Tibial nerve (tissue), 4 donors: ENCODE data around the gene DEFB128. TPM values are rescaled to one million over a fixed set of nuclear protein-coding genes. Genes with fewer than 3 reads are reported as not detected.
A peak's percentile ranks its signal among the peaks of the same experiment; 100 is the strongest.

Experiments used
- DNase-seq, 2 donors: peaks; one replicate each; pipeline ENCODE4 v3.0.0-alpha.2; 2019; ENCODE audit warnings: low spot score in 2 of 2
- H3K27ac ChIP-seq, 4 donors: fragments of 200-600 bp; sonication (generic) in 3 of 4; one replicate each; pipeline ENCODE4 v1.5.1; 2017 to 2019; ENCODE audit warnings: mild to moderate bottlenecking in 1 of 4
- H3K27me3 ChIP-seq, 2 donors: fragments of 200-600 bp; sonication (generic) in 1 of 2; one replicate each; pipeline versions ENCODE4 v1.5.1 to v1.6.0; 2017 to 2019
- H3K36me3 ChIP-seq, 3 donors: fragments of 200-600 bp; sonication (generic); one replicate each; pipeline ENCODE4 v1.5.1; 2018 to 2019
- H3K4me1 ChIP-seq, 4 donors: fragments of 200-600 bp; sonication (generic) in 3 of 4; one replicate each; pipeline ENCODE4 v1.5.1; 2017 to 2019
- H3K4me3 ChIP-seq, 4 donors: fragments of 200-600 bp; sonication (generic) in 3 of 4; one replicate each; pipeline ENCODE4 v1.5.1; 2017 to 2019; ENCODE audit warnings: mild to moderate bottlenecking in 1 of 4, moderate library complexity in 1 of 4
- H3K9me3 ChIP-seq, 4 donors: fragments of 200-600 bp; sonication (generic) in 3 of 4; one replicate each; pipeline ENCODE4 v1.5.1; 2017 to 2019
- EP300 ChIP-seq, 2 donors: sonication (generic); formaldehyde crosslinking; IDR thresholded peaks; one replicate each; pipeline ENCODE4 v1.6.1; 2017; ENCODE audit warnings: antibody characterized with exemption in 2 of 2, mild to moderate bottlenecking in 1 of 2
- POLR2A ChIP-seq, 2 donors: fragments of 450-650 bp; IDR thresholded peaks; one replicate each; pipeline ENCODE4 v1.6.1; 2017; ENCODE audit warnings: antibody characterized with exemption in 2 of 2, mild to moderate bottlenecking in 2 of 2, moderate library complexity in 2 of 2
- WGBS, 2 donors: methylation state at CpG; one replicate each; pipeline ENCODE4 v1.1.5; 2018; 5-methylcytosine and 5-hydroxymethylcytosine counted together
- total RNA-seq, 4 donors: library from RNA; depleted of rRNA; stranded (reverse); fragments of >200 nt; gene quantifications; one replicate each; pipeline ENCODE4 v1.1.0, GENCODE V29; 2016
- TF ChIP-seq, protein P1 (sequence below), 5 experiments: fragments of 200-600 bp in 3 of 5; fragments of 450-650 bp in 2 of 5; sonication (generic) in 3 of 5; IDR thresholded peaks; one replicate each; pipeline ENCODE4 v1.5.1; 2016 to 2019; ENCODE audit warnings: antibody characterized with exemption in 5 of 5, mild to moderate bottlenecking in 3 of 5, moderate library complexity in 2 of 5

Gene DEFB128
- not detected for total RNA-seq

- H3K4me3 ChIP-seq = no peak within 1 kb of the TSS
- WGBS, 2 donors = 56 to 58% methylated on average over 7 of the region's 7 CpGs
- no peak within 1 kb of the TSS for H3K27ac ChIP-seq
- DNase-seq = no peak
- H3K36me3 ChIP-seq = no peaks in the 10 kb centered on the region
- H3K9me3 ChIP-seq = peaks cover 0 to 8% (median 0%) of the 10 kb centered on the region in 4 donors
- no peaks in the 10 kb centered on the region for H3K27me3 ChIP-seq
- TF ChIP-seq, protein P1, sequence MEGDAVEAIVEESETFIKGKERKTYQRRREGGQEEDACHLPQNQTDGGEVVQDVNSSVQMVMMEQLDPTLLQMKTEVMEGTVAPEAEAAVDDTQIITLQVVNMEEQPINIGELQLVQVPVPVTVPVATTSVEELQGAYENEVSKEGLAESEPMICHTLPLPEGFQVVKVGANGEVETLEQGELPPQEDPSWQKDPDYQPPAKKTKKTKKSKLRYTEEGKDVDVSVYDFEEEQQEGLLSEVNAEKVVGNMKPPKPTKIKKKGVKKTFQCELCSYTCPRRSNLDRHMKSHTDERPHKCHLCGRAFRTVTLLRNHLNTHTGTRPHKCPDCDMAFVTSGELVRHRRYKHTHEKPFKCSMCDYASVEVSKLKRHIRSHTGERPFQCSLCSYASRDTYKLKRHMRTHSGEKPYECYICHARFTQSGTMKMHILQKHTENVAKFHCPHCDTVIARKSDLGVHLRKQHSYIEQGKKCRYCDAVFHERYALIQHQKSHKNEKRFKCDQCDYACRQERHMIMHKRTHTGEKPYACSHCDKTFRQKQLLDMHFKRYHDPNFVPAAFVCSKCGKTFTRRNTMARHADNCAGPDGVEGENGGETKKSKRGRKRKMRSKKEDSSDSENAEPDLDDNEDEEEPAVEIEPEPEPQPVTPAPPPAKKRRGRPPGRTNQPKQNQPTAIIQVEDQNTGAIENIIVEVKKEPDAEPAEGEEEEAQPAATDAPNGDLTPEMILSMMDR (IDR thresholded peaks at IDR 0.05) = no peak
- TF ChIP-seq POLR2A (IDR thresholded peaks at IDR 0.05) (no peak), EP300 (IDR thresholded peaks at IDR 0.05) (no peak)
- H3K4me1 ChIP-seq = no peaks in the 10 kb centered on the region
Observed at GRCh38 chr20:189611-190010, at the start of gene DEFB128. DEFB128 (minus strand) TSS chr20:189711; CDS start chr20:189623, 88 bp downstream.

GRCh38 chr20:237929-238328 lies 48.4 kb upstream of the DEFB128 start:
- Histone ChIP-seq H3K27ac (no peak overlapping the region), H3K27me3 (no peaks in the 10 kb centered on the region), H3K4me3 (peak overlapping the region in 1 of 4 donors; percentile 20), H3K4me1 (no peaks in the 10 kb centered on the region), H3K36me3 (no peaks in the 10 kb centered on the region), H3K9me3 (no peaks in the 10 kb centered on the region)
- no peak for DNase-seq
- 61 to 73% methylated on average over 3 of the region's 3 CpGs for WGBS, 2 donors
- TF ChIP-seq, protein P1 (IDR thresholded peaks at IDR 0.05) = no peak
- no peak for TF ChIP-seq POLR2A (IDR thresholded peaks at IDR 0.05)
- TF ChIP-seq EP300 (IDR thresholded peaks at IDR 0.05) = no peak

DNA sequence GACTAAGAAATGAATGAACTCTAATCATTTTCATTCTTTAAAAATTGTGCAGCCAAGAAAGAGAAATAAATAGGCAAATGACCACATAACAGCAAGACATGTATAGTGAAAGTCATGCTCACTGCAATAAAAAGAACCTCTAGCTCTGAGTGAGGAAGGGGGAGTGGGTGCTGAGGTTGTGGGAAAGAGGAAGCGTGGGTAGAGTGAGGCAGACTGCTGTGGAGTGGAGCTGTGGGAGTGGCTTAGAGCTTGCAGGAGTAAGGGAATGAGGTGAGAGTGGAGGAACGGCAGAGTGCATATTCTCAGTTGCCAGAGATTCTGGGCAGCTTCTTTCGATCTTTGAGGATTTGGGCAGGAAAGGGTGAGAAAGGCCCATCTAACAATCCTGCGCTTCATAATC lies 48.0 kb upstream of the DEFB128 start:
- H3K27ac ChIP-seq = no peak overlapping the region
- WGBS, 2 donors = 39 to 45% methylated on average over 4 of the region's 4 CpGs
- no peaks in the 10 kb centered on the region for H3K4me1 ChIP-seq
- peak overlapping the region in 1 of 4 donors; percentile 20 for H3K4me3 ChIP-seq
- H3K36me3 ChIP-seq = no peaks in the 10 kb centered on the region
- no peaks in the 10 kb centered on the region for H3K9me3 ChIP-seq
- H3K27me3 ChIP-seq = no peaks in the 10 kb centered on the region
- TF ChIP-seq, protein P1 (IDR thresholded peaks at IDR 0.05) = no peak
- no peak for TF ChIP-seq POLR2A (IDR thresholded peaks at IDR 0.05)
- no peak for TF ChIP-seq EP300 (IDR thresholded peaks at IDR 0.05)
- no peak for DNase-seq

DNA sequence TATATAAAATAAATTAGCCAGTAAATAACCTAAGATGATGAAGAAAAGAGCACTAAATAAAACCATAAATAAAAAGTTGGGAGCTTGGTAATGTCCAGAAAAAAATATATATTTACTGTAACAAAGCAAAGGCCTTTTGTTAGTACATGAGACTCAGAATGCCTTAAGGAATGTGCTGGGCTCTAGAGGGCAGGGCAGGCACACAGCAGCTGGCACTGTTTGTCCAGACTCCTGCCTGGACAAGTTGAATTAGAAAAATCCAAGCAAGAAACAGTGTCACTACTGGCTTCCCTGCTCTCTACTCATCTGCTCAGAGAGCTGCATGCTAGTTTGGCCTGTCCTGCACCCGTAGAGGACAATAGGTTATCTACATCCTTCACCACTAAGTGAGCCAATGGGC lies 46.4 kb upstream of the DEFB128 start:
- H3K27me3 ChIP-seq = no peaks in the 10 kb centered on the region

GRCh38 chr20:227439-228105 lies 38.1 kb upstream of the DEFB128 start:
- TF ChIP-seq POLR2A (IDR thresholded peaks at IDR 0.05) = no peak
- no peak for TF ChIP-seq EP300 (IDR thresholded peaks at IDR 0.05)
- TF ChIP-seq, protein P1 (IDR thresholded peaks at IDR 0.05) = no peak
- Histone ChIP-seq H3K36me3 (no peaks in the 10 kb centered on the region), H3K9me3 (no peaks in the 10 kb centered on the region), H3K4me3 (no peak overlapping the region), H3K27ac (no peak overlapping the region), H3K4me1 (no peaks in the 10 kb centered on the region), H3K27me3 (peaks cover 0 to 5% of the 10 kb centered on the region in 2 donors)
- no peak for DNase-seq
- WGBS, 2 donors = 72 to 77% methylated on average over 3 of the region's 3 CpGs

More for the DNA sequence above, 46.4 kb upstream of the DEFB128 start:
- no peaks in the 10 kb centered on the region for H3K4me1 ChIP-seq
- H3K27ac ChIP-seq = no peak overlapping the region
- no peak for DNase-seq
- 50 to 64% methylated on average over 1 of the region's 1 CpG for WGBS, 2 donors
- no peaks in the 10 kb centered on the region for H3K9me3 ChIP-seq
- H3K36me3 ChIP-seq = no peaks in the 10 kb centered on the region
- TF ChIP-seq POLR2A (IDR thresholded peaks at IDR 0.05) = no peak
- TF ChIP-seq, protein P1 (IDR thresholded peaks at IDR 0.05) = peak in 1 of 5 experiments; percentile 20
- H3K4me3 ChIP-seq = no peak overlapping the region
